DND-41 (cell line): ENCODE results near the gene SCN8A.

Experiments used
- CTCF ChIP-seq: IDR thresholded peaks from 2 replicates; pipeline ENCODE4 v1.5.1; 2012; ENCODE audit warnings: borderline replicate concordance, low read length, moderate library complexity, mild to moderate bottlenecking; ENCODE audit not compliant: poor library complexity, severe bottlenecking; ENCODE audit errors: extremely low read depth
- EZH2 ChIP-seq: IDR thresholded peaks from 3 replicates; pipeline ENCODE4 v1.6.1; 2012; ENCODE audit warnings: borderline replicate concordance, low read depth, mild to moderate bottlenecking, moderate library complexity, low read length, inconsistent platforms; ENCODE audit not compliant: severe bottlenecking

- TF ChIP-seq CTCF = no peak
- TF ChIP-seq EZH2 = no peak
Observed at GRCh38 chr12:51833448-51834227, 242.6 kb downstream of the SCN8A start.
